Calu3 (cell line): ENCODE results near the gene SRPK2. TPM values are rescaled to one million over a fixed set of nuclear protein-coding genes. Genes with fewer than 3 reads are reported as not detected.
"Not testable (repeated sequence)": the region's sequence is repeated elsewhere in the genome, so short reads cannot be mapped to it uniquely, and the experiment has no call there.

Source experiments
- BruUV-seq: library from RNA; stranded (reverse); fragments of 400-500 nt; replicated peaks from 2 replicates; lab custom pipeline; 2021; lab: Mats Ljungman, UMichigan
- CTCF ChIA-PET: fragments of 300-600 bp; sonication (Branson Sonifier 250); formaldehyde crosslinking; loops from one replicate; lab custom pipeline; 2022; ENCODE audit warnings: antibody characterized with exemption; lab: Charles Lee
- DNase-seq: peaks from one replicate; pipeline ENCODE4 v3.0.0; 2022
- H3K27ac Mint-ChIP-seq: one replicate; pipeline ENCODE4 v1.8.0; 2022; ENCODE audit warnings: mixed read lengths; ENCODE audit not compliant: unreplicated experiment
- H3K27me3 Mint-ChIP-seq: one replicate; pipeline ENCODE4 v1.8.0; 2022; ENCODE audit warnings: mixed read lengths; ENCODE audit not compliant: unreplicated experiment
- H3K36me3 Mint-ChIP-seq: one replicate; pipeline ENCODE4 v1.8.0; 2022; ENCODE audit warnings: mild to moderate bottlenecking, moderate library complexity, mixed read lengths; ENCODE audit not compliant: insufficient read depth, unreplicated experiment
- H3K4me1 Mint-ChIP-seq: one replicate; pipeline ENCODE4 v1.8.0; 2022; ENCODE audit warnings: mild to moderate bottlenecking, low read depth, mixed read lengths; ENCODE audit not compliant: unreplicated experiment
- H3K4me3 Mint-ChIP-seq: one replicate; pipeline ENCODE4 v1.8.0; 2022; ENCODE audit warnings: mild to moderate bottlenecking, low read depth, moderate library complexity, mixed read lengths; ENCODE audit not compliant: unreplicated experiment
- H3K9me3 Mint-ChIP-seq: one replicate; pipeline ENCODE4 v1.8.0; 2022; ENCODE audit warnings: low read depth, mixed read lengths; ENCODE audit not compliant: unreplicated experiment
- intact Hi-C: fragments of 100-400 bp; cut with micrococcal nuclease; formaldehyde crosslinking; loops from one replicate; pipeline ENCODE4 v1.10.0; 2022; ENCODE audit not compliant: unreplicated experiment
- total RNA-seq: library from RNA; stranded (reverse); gene quantifications from 2 replicates; pipeline ENCODE4 v1.2.3, GENCODE V29; 2022
- TF ChIP-seq, protein P1 (sequence below): fragments of 200-600 bp; IDR thresholded peaks from one replicate; pipeline ENCODE4 v1.8.0; 2022; ENCODE audit warnings: antibody characterized with exemption; ENCODE audit not compliant: unreplicated experiment

The SRPK2 gene
- total RNA-seq, 1 experiment from 2014 or later, result 40.2 TPM

DNA sequence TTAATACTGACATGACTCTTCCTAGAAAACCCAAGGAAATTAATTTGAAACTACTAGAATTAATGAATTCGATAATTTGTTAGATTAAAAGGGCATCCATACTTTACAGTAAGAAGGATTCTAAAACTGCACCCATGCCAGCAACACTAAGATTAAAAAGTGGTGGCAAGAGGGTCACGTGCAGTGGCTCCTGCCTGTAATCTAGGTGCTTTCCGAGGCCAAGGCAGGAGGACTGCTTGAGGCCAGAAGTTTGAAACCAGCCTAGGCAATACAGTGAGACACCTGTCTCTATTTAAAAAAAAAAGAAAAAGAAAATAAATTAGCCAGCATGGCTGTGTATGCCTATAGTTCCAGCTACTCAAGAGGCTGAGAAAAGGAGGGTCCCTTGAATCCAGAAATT is 58.2 kb downstream of the SRPK2 start:
- no peak overlapping the region for H3K27ac Mint-ChIP-seq
- BruUV-seq, result no TSS peak
- no peaks in the 10 kb centered on the region for H3K27me3 Mint-ChIP-seq
- H3K4me3 Mint-ChIP-seq, result no peak overlapping the region
- CTCF ChIA-PET, result no interaction called here
- TF ChIP-seq, protein P1, sequence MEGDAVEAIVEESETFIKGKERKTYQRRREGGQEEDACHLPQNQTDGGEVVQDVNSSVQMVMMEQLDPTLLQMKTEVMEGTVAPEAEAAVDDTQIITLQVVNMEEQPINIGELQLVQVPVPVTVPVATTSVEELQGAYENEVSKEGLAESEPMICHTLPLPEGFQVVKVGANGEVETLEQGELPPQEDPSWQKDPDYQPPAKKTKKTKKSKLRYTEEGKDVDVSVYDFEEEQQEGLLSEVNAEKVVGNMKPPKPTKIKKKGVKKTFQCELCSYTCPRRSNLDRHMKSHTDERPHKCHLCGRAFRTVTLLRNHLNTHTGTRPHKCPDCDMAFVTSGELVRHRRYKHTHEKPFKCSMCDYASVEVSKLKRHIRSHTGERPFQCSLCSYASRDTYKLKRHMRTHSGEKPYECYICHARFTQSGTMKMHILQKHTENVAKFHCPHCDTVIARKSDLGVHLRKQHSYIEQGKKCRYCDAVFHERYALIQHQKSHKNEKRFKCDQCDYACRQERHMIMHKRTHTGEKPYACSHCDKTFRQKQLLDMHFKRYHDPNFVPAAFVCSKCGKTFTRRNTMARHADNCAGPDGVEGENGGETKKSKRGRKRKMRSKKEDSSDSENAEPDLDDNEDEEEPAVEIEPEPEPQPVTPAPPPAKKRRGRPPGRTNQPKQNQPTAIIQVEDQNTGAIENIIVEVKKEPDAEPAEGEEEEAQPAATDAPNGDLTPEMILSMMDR, result no peak
- no peaks in the 10 kb centered on the region for H3K36me3 Mint-ChIP-seq
- DNase-seq, result no peak
- no peaks in the 10 kb centered on the region for H3K9me3 Mint-ChIP-seq
- H3K4me1 Mint-ChIP-seq, result peaks cover 15% of the 10 kb centered on the region
- intact Hi-C loops, result loop anchor here (10.0 kb wide), 1 partner anchor 94 kb away; no protein-coding TSS in a partner anchor

DNA sequence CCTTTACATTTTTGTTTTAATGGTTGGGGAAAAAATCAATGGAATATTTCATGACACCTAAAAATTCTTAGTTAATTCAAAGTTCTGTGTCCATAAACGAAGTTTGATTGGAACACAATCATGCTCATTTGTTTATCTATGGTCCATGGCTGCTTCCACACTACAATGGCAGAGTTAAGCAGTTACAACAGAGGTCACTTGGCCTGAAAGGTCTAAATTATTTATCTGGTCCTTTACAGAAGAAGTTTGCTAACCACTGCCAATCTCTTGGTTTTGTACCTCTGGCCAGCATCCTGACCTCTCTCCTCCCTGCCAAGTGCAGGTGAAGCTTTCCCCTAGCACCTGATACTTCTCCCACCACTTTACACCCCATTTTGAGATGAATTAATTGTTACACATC is 61.5 kb downstream of the SRPK2 start:
- peaks cover 10% of the 10 kb centered on the region for H3K4me1 Mint-ChIP-seq
- BruUV-seq, result no TSS peak
- intact Hi-C loops, result no loop called here
- TF ChIP-seq, protein P1, result no peak
- H3K27me3 Mint-ChIP-seq, result no peaks in the 10 kb centered on the region
- CTCF ChIA-PET, result no interaction called here
- H3K9me3 Mint-ChIP-seq, result no peaks in the 10 kb centered on the region
- DNase-seq, result no peak
- no peak overlapping the region for H3K27ac Mint-ChIP-seq
- no peaks in the 10 kb centered on the region for H3K36me3 Mint-ChIP-seq
- H3K4me3 Mint-ChIP-seq, result no peak overlapping the region

DNA sequence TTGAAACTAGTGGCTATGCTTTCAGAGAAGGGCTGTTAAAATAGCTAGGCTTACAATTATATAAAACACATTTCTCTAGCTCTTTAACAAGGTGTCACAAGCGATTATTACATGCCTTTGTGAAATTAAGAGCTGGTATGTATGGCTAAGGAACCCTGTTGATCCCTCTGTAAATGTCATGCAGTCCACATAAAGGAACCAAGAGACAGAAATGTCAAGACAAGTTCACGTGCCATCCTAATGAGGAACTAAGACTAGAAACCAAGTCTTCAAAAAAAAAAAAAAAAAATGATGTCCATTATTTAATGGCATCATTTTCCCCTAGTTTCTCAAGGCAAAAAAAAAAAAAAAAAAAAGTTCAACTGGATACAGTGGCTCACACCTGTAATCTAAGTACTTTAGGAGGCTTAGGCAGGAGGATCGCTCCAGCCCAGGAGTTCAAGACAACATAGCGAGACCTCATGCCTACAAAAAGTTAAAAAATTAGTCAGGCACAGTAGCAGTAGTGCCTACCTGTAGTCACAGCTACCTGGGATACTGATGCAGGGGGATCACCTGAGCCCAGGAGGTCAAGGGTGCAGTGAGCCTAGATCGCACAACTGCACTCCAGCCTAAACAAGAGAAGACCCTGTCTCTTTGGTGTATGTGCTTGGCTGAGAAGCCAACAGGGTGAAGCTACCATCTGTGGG is 63.4 kb downstream of the SRPK2 start:
- H3K4me1 Mint-ChIP-seq, result no peaks in the 10 kb centered on the region
- H3K9me3 Mint-ChIP-seq, result no peaks in the 10 kb centered on the region
- TF ChIP-seq, protein P1, result no peak
- intact Hi-C loops, result no loop called here
- no peaks in the 10 kb centered on the region for H3K27me3 Mint-ChIP-seq
- H3K36me3 Mint-ChIP-seq, result no peaks in the 10 kb centered on the region
- no peak overlapping the region for H3K27ac Mint-ChIP-seq
- CTCF ChIA-PET, result no interaction called here
- BruUV-seq, result no TSS peak
- H3K4me3 Mint-ChIP-seq, result no peak overlapping the region
- DNase-seq, result no peak

DNA sequence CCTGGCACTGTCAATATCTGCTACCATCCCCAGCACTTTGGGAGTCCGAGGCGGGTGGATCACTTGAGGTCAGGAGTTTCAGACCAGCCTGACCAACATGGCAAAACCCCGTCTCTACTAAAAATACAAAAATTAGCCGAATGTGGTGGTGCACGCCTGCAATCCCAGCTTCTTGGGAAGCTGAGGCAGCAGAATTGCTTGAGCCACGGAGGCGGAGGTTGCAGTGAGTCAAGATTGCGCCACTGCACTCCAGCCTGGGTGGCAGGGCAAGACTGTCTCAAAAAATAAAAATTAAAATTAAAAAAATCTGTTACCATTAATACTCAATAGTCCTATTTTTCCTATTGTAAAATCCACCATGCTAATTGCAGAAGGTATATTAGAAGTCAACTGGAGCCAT is 64.1 kb downstream of the SRPK2 start:
- CTCF ChIA-PET, result not testable (repeated sequence)

DNA sequence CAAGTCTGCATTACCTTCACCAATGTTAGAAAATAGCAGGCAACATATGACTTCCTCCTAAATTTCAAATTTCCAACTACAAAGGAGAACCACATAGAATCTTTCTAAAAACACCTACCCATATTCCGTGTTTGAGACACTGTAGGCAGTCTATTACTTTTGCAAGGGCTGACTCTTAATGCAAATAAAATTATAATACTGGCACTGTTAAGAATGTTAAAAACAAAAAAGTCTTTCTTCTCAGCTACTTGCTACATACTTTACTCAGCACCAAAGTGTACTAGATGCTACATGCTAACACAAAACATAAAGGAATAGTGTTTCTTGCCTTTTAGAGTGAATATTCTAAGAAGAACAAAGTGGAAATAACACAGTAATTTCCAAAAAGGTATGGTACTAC is 65.4 kb downstream of the SRPK2 start:
- intact Hi-C loops, result no loop called here
- Mint-ChIP-seq H3K27me3 (no peaks in the 10 kb centered on the region), H3K4me1 (no peaks in the 10 kb centered on the region), H3K4me3 (no peak overlapping the region), H3K27ac (no peak overlapping the region), H3K36me3 (no peaks in the 10 kb centered on the region), H3K9me3 (no peaks in the 10 kb centered on the region)
- TF ChIP-seq, protein P1, result no peak
- CTCF ChIA-PET, result no interaction called here
- DNase-seq, result no peak
- no TSS peak for BruUV-seq

More for the DNA sequence above, 64.1 kb downstream of the SRPK2 start:
- H3K4me1 Mint-ChIP-seq, H3K9me3 Mint-ChIP-seq, BruUV-seq, intact Hi-C loops, DNase-seq, H3K27me3 Mint-ChIP-seq, H3K36me3 Mint-ChIP-seq, H3K4me3 Mint-ChIP-seq, H3K27ac Mint-ChIP-seq: not testable (repeated sequence)
